ENCODE measurements around the gene ZSCAN4. TPM values are rescaled to one million over a fixed set of nuclear protein-coding genes. Genes with fewer than 3 reads are reported as not detected.

ZSCAN4 gene
- total RNA-seq, 1 experiment from 2014 or later: not detected

GRCh38 chr19:57667228-57667627 lies 1.5 kb upstream of the ZSCAN4 start:
- POLR2A ChIA-PET: no interaction called here
- Histone ChIP-seq H3K9me3 (ENCODE audit: control insufficient read depth, insufficient read depth, low read depth, low read length) (no peaks in the 10 kb centered on the region), H3K27me3 (ENCODE audit: control insufficient read depth, insufficient read depth, low read length) (no peaks in the 10 kb centered on the region; the same call in 1 of the 2 replicates), H3K27ac (ENCODE audit: low read length) (no peak overlapping the region), H3K36me3 (ENCODE audit: control insufficient read depth, insufficient read depth, low read length) (no peaks in the 10 kb centered on the region), H3K4me3 (ENCODE audit: low read depth in 2 of 2, low read length in 2 of 2) (no peak overlapping the region), H3K4me1 (ENCODE audit: control insufficient read depth, insufficient read depth, low read length) (peaks cover 3% of the 10 kb centered on the region)
- ATAC-seq (no peak), DNase-seq (ENCODE audit: low read depth, low spot score) (no peak)
- intact Hi-C loops (cut with micrococcal nuclease; ENCODE audit: unreplicated experiment): no loop called here
- no TSS peak for BruUV-seq (replicated peaks)
- CTCF ChIA-PET: no interaction called here
- peak; percentile 76 to 80 for TF ChIP-seq REST (IDR thresholded peaks at IDR 0.05; ENCODE audit: insufficient read depth in 1 of 2, low read depth in 2 of 2, low read length in 1 of 2)
- TF ChIP-seq POLR2AphosphoS5 (IDR thresholded peaks at IDR 0.05; ENCODE audit: low read depth, low read length): no peak
- in situ Hi-C loops (cut with HindIII; ENCODE audit: low pct_unique_long_range_greater_than_20kb, low sequenced_read_pairs): no loop called here

GRCh38 chr19:57671124-57671895 lies 2.6 kb downstream of the ZSCAN4 start:
- no peak overlapping the region for H3K4me3 ChIP-seq (ENCODE audit: low read depth in 2 of 2, low read length in 2 of 2)
- H3K9me3 ChIP-seq (ENCODE audit: control insufficient read depth, insufficient read depth, low read depth, low read length): no peaks in the 10 kb centered on the region
- no peaks in the 10 kb centered on the region for H3K4me1 ChIP-seq (ENCODE audit: control insufficient read depth, insufficient read depth, low read length)
- POLR2A ChIA-PET: no interaction called here
- intact Hi-C loops (cut with micrococcal nuclease; ENCODE audit: unreplicated experiment): no loop called here
- in situ Hi-C loops (cut with HindIII; ENCODE audit: low pct_unique_long_range_greater_than_20kb, low sequenced_read_pairs): loop anchor here (10.0 kb wide), 1 partner anchor 57 kb away; the partner anchor contains the start of gene ZNF134
- H3K27ac ChIP-seq (ENCODE audit: low read length): no peak overlapping the region
- CTCF ChIA-PET: interaction anchor here (0.7 kb wide), 2 partner anchors 14 to 132 kb away, joined by 6 to 7 read pairs; no protein-coding TSS in a partner anchor
- TF ChIP-seq CTCF (IDR thresholded peaks at IDR 0.05) (no peak), POLR2AphosphoS5 (IDR thresholded peaks at IDR 0.05; ENCODE audit: low read depth, low read length) (no peak), TCF7L2 (IDR thresholded peaks at IDR 0.05; ENCODE audit: low read depth, low read length) (no peak), REST (IDR thresholded peaks at IDR 0.05; ENCODE audit: insufficient read depth in 1 of 2, low read depth in 2 of 2, low read length in 1 of 2) (no peak), SIN3A (IDR thresholded peaks at IDR 0.05; ENCODE audit: borderline replicate concordance, insufficient read depth, low read depth, low read length) (no peak)
- H3K36me3 ChIP-seq (ENCODE audit: control insufficient read depth, insufficient read depth, low read length): no peaks in the 10 kb centered on the region
- BruUV-seq (replicated peaks): no TSS peak
- DNase-seq (ENCODE audit: low read depth, low spot score): no peak
- H3K27me3 ChIP-seq (ENCODE audit: control insufficient read depth, insufficient read depth, low read length): no peaks in the 10 kb centered on the region; the same call in 1 of the 2 replicates
- no peak for ATAC-seq
